Fibroblast of skin of right quadriceps (primary cell): ENCODE measurements around the gene NOB1.
"Not testable (repeated sequence)": the region's sequence is repeated elsewhere in the genome, so short reads cannot be mapped to it uniquely, and the experiment has no call there.

Source experiments
- DNase-seq: peaks from one replicate; pipeline ENCODE4 v3.0.0-alpha.2; 2013

The NOB1 gene

DNA sequence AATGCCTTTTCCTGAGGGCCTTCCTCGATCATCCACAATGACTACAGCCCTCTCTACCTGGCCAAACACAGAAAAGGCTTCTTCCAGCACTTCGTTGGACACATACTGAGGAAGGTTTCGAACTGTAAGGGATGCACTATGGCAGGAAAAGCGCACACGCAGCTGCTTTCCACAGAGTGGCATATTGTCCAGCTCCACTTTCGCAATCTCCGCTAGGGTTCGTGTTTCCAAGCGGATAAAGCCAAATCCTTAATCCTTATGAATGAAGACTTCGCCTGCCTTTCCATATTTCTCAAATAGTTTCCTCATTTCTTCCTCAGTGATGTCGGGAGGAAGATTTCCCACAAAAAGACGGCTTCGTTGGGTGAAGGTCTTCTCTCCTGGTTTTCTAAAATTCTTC is 2.6 kb upstream of the NOB1 start:
- not testable (repeated sequence) for DNase-seq

- DNase-seq, result no peak
Observed at GRCh38 chr16:69756705-69757104, 2.0 kb upstream of the NOB1 start.

DNA sequence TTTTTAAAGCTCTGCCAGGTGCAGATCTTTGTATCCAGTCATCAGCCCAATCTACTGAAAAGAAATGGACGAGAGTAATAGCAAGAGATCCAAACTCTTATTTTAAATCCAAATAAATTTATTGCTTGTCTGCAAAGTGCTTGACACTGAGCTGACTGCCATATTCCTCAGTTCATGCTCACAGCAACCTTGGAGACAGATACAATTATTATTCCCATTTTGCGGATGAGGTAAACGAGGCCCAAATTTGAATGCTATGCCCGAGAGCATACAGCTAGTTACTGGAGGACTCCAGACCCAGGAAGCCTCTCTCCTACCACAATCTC is 620 bp downstream of the NOB1 start:
- DNase-seq, result no peak

- DNase-seq, result no peak
Observed at GRCh38 chr16:69748694-69749345, 5.9 kb downstream of the NOB1 start.

DNA sequence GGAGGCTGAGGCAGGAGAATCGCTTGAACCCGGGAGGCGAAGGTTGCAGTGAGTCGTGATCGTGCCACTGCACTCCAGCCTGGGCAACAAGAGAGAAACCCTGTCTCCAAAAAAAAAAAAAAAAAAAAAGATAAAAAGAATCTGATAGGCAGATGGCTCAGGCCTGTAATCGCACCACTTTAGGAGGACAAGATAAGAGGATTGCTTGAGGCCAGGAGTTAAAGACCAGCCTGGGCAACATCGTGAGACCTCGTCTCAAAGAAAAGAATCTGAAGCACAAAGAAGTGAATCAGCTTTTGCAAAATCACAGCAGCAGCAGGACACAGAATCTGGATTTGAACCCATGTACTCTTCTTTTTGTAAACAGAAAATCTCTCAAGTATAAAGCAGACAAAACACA is 7.6 kb downstream of the NOB1 start:
- no peak for DNase-seq

DNA sequence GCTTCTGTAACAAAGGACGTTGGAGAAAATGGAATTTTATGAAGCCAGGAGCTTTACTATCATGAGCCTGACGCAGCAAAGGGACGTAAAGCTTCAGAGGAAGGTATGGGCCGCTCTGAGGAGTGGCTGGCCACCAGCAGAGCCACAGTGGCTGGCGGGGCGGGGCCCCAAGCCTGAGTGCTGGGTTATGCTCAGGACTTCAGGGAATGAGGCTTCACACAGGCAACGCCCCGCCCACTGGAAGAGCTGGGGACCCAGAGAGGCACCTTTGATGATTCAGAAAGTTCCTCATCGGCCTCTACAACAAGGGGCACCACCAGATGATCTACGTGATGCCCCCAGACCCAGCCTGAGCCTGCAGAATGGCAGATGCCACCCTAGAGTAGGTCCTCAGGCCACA is 8.8 kb downstream of the NOB1 start:
- DNase-seq, result no peak

DNA sequence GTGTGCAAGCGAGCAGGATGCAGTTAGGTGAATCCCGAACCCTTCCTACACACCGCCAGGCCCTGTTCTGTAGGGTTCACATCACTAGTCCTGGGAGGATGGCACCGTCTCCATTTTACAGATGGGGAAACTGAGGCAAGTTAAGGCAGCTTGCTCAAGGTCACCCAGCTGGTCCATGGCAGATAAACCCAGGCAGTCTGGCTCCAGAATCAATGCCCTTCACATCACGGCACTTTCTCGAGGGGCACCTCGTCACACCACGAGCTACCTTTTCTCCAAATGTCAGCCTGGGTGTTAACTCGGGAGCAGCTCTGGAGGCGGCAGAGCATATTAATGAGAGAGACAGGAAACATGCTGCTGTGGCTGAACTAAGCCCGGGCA is 9.5 kb downstream of the NOB1 start:
- no peak for DNase-seq

GRCh38 chr16:69744363-69745231 is 10.1 kb downstream of the NOB1 start:
- no peak for DNase-seq

- no peak for DNase-seq
Observed at GRCh38 chr16:69741951-69742904, 12.5 kb downstream of the NOB1 start.

DNA sequence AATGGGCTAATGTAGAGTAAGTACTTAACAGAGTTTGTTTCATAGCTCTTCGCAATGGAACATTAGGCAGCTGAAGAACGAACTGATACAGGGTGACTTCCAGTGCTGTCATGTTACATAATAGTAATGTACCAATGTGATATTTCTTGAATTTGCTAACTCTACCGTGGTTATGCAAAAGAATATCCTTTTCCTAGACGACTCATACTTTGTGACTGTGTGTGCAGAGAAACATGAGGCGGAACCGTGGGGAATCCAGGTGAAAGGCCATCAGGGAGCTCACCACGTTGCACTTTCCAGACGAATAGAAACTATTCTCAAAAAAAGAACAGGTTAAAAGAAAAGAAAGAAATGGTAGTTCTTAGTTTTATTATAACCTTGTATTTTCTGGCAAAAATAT is 13.2 kb downstream of the NOB1 start:
- DNase-seq, result peak; percentile 24

DNA sequence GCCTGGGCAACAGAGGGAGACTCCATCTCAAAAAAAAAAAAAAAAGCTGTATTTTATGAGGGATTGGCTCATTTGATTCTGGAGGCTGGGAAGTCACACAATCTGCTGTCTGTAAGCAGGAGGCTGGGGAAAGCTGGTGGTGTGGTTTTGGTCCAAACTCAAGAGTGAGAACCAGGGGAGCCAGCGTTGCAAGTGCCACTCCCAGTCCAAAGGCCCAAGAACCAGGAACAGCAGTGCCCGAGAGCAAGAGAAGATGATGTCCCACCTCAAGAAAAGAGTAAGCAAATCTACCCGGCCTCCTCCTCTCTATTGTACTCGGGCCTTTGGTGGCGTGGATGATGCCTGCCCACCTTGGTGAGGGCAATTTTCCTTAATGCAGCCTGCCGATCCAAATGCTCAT is 22.6 kb downstream of the NOB1 start:
- DNase-seq, result no peak

DNA sequence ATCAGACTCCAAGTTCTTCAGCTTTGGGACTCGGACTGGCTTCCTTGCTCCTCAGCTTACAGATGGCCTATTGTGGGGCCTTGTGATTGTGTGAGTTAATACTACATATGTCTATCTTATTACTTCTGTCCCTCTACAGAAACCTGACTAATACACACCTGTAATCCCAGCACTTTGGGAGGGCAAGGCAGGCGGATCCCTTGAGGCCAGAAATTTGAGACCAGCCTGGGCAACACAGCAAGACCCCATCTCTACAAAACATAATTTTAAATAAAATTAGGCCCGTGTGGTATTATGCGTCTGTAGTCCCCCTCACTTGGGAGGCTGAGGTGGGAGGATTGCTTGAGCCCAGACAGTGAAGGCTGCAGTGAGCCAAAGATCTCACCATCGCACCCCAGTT is 23.4 kb downstream of the NOB1 start:
- DNase-seq, result not testable (repeated sequence)

DNA sequence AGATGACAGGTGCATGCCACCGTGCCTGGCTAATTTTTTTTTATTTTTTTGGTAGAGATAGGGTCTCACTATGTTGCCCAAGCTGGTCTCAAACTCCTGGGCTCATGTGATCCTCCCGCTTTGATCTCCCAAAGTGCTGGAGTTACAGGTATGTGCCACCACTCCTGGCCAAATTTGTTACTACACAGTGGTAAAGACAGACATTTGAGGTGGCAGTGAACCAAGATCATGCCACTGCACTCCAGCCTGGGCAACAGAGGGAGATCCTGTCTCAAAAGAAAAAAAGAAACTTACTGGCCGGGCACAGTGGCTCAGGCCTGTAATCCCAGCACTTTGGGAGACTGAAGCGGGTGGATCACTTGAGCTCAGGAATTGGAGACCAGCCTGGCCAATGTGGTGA is 25.7 kb downstream of the NOB1 start:
- not testable (repeated sequence) for DNase-seq

GRCh38 chr16:69727916-69728270 is 26.8 kb downstream of the NOB1 start:
- no peak for DNase-seq

GRCh38 chr16:69726313-69727060 is 28.2 kb downstream of the NOB1 start, which contains the start of gene NQO1:
NQO1 (minus strand) TSS chr16:69726560; CDS start chr16:69726439, 121 bp downstream.
- peak; percentile 97 for DNase-seq

DNA sequence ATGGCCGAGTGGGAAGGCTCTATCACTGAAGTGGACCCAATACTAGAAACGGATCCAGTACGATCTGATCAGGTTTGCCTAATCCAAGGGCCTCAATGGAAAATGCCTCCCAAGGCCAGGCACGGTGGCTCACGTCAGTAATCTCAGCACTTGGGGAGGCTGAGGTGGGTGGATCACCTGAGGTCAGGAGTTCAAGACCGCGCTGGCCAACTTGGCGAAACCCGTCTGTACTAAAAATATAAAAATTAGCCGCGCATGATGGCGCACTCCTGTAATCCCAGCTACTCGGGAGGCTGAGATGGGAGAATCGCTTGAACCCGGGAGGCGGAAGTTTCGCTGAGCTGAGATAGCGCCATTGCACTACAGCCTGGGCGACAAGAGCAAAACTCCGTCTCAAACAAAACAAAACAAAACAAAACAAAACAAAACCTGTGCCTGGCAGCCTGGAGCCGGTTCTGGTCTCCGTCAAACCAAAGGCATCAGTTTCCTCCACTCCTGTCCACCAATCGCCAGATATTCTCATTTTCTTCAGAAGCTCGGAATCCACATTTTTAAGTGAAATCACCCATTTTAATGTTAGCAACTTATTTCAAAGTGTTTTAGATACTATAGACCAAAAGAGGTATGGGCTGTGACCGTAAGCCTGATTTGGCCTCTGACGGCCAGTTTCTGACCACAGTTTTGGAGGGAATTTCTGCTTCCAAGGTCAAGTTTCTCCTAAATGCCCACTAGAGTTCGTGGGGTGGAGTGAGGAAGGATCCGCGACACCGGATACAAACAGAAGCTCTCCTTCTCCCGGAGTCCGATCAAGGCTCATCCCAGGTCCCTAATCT is 29.0 kb downstream of the NOB1 start:
- no peak for DNase-seq

DNA sequence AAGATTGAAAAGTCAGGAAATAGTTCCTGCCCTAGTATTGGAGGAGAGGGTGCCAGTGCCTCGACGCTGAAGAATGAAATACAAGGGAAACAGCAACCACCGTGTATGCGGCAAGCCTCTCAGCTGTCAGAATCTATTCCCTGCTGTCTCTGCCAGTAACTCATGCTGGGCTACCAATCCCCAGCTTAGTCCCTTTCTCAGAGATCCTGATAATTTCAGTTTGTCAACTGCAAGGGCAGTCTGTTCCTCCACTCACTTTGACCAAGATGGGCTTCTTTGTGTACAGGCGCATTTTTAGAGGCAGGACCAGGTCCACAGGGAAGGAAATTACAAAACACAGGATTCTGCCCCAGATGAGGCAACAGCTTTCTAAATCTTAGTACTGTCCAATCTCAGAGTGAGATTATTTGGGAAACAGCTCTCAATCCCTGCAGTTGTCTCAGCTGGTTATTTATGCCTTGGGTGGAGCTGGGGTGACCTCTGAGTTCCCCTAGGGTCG is 29.7 kb downstream of the NOB1 start:
- DNase-seq, result no peak

DNA sequence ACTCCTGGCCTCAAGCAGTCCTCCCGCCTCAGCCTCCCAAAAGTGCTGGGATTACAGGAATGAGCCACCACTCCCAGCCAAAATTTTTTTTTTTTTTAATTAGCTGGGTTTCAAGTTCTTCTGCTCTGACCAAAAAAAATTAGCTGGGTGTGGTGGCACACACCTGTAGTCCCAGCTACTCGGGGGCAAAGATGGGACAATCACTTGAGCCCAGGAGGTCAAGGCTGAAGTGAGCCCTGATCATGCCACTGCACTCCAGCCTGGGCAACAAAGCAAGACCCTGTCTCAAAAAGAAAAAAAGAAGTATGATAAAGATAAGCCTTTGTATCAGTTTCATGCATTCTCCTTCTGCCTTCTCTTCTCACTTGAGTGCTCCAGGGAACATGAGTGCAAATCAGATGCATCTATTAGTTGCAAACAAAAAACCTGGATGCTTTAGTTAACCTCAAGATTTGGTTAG is 30.3 kb downstream of the NOB1 start:
- no peak for DNase-seq

- DNase-seq, result no peak
Observed at GRCh38 chr16:69721441-69721957, 33.2 kb downstream of the NOB1 start.

GRCh38 chr16:69720822-69721430 is 33.8 kb downstream of the NOB1 start:
- DNase-seq, result no peak
